HEK293 (cell line): ENCODE data around the gene TLR4.

Experiments
- CTCF ChIA-PET: fragments of 350-600 bp; formaldehyde crosslinking; extraction: SDS; loops from one replicate; lab custom pipeline; 2021; ENCODE audit warnings: antibody characterized with exemption; lab: Yijun Ruan, JAX
- POLR2A ChIA-PET: fragments of 300-600 bp; formaldehyde crosslinking; extraction: SDS; loops from one replicate; lab custom pipeline; 2020; ENCODE audit warnings: antibody characterized with exemption, inconsistent platforms; lab: Yijun Ruan, JAX
- H3K27ac ChIP-seq: fragments of 200-500 bp; sonication (Bioruptor generic); 2 replicates; pipeline ENCODE4 v1.5.1; 2014; ENCODE audit warnings: low read depth, low read length, control low read depth, inconsistent platforms; ENCODE audit errors: extremely low read depth
- H3K36me3 ChIP-seq, 2 experiments: fragments of 200-500 bp in 1 of 2; sonication (Bioruptor generic) in 1 of 2; 1 replicate in 1 of 2; 2 replicates in 1 of 2; pipeline ENCODE4 v1.5.1; 2014 to 2017; ENCODE audit warnings: inconsistent platforms in 2 of 2, low read length in 2 of 2; ENCODE audit not compliant: control insufficient read depth in 2 of 2, insufficient read depth in 1 of 2
- H3K4me1 ChIP-seq: fragments of 200-500 bp; sonication (Bioruptor generic); 2 replicates; pipeline ENCODE4 v1.5.1; 2014; ENCODE audit warnings: mild to moderate bottlenecking, low read length, inconsistent platforms; ENCODE audit not compliant: control insufficient read depth, insufficient read depth
- H3K4me3 ChIP-seq: 2 replicates; pipeline ENCODE4 v1.5.1; 2011; ENCODE audit warnings: low read depth, mild to moderate bottlenecking, control low read depth, low read length, moderate library complexity
- H3K9me3 ChIP-seq: fragments of 200-500 bp; sonication (Bioruptor generic); 2 replicates; pipeline ENCODE4 v1.5.1; 2014; ENCODE audit warnings: low read depth, low read length, inconsistent platforms; ENCODE audit not compliant: control insufficient read depth, insufficient read depth
- BCL11B ChIP-seq: fragments of 450-650 bp; formaldehyde crosslinking; IDR thresholded peaks from 2 replicates; pipeline ENCODE4 v1.5.1; 2016; ENCODE audit warnings: low read depth, missing biosample characterization, missing genetic modification characterization
- HOXD13 ChIP-seq: sonication (generic); formaldehyde crosslinking; IDR thresholded peaks from 2 replicates; pipeline ENCODE4 v1.8.0; 2022; ENCODE audit warnings: missing genetic modification reagents, borderline replicate concordance
- KLF10 ChIP-seq: fragments of 450-650 bp; IDR thresholded peaks from 2 replicates; pipeline ENCODE4 v1.5.1; 2018; ENCODE audit warnings: missing biosample characterization, mild to moderate bottlenecking, missing genetic modification characterization
- KLF16 ChIP-seq: fragments of 450-650 bp; formaldehyde crosslinking; IDR thresholded peaks from 2 replicates; pipeline ENCODE4 v1.5.1; 2017; ENCODE audit warnings: missing biosample characterization, missing genetic modification characterization
- OVOL3 ChIP-seq: fragments of 450-650 bp; formaldehyde crosslinking; IDR thresholded peaks from 2 replicates; pipeline ENCODE4 v1.5.1; 2016; ENCODE audit warnings: missing biosample characterization, missing genetic modification characterization
- REPIN1 ChIP-seq: fragments of 450-650 bp; formaldehyde crosslinking; IDR thresholded peaks from 2 replicates; pipeline ENCODE4 v1.5.1; 2017; ENCODE audit warnings: missing biosample characterization, missing genetic modification characterization, low read depth
- ZFP41 ChIP-seq: fragments of 450-650 bp; formaldehyde crosslinking; IDR thresholded peaks from 2 replicates; pipeline ENCODE4 v1.5.1; 2016; ENCODE audit warnings: missing biosample characterization, missing genetic modification characterization, borderline replicate concordance
- ZNF10 ChIP-seq: fragments of 450-650 bp; formaldehyde crosslinking; IDR thresholded peaks from 2 replicates; pipeline ENCODE4 v1.5.1; 2017; ENCODE audit warnings: missing biosample characterization, missing genetic modification characterization
- ZNF140 ChIP-seq: fragments of 450-650 bp; formaldehyde crosslinking; IDR thresholded peaks from 2 replicates; pipeline ENCODE4 v1.5.1; 2016; ENCODE audit warnings: missing biosample characterization, missing genetic modification characterization
- ZNF169 ChIP-seq: fragments of 450-650 bp; formaldehyde crosslinking; IDR thresholded peaks from 2 replicates; pipeline ENCODE4 v1.5.1; 2016; ENCODE audit warnings: missing biosample characterization, missing genetic modification characterization
- ZNF211 ChIP-seq: fragments of 450-650 bp; formaldehyde crosslinking; IDR thresholded peaks from 2 replicates; pipeline ENCODE4 v1.5.1; 2016; ENCODE audit warnings: low read depth, missing biosample characterization, missing genetic modification characterization
- ZNF221 ChIP-seq: fragments of 450-650 bp; formaldehyde crosslinking; IDR thresholded peaks from 2 replicates; pipeline ENCODE4 v1.5.1; 2017; ENCODE audit warnings: missing biosample characterization, missing genetic modification characterization, borderline replicate concordance
- ZNF239 ChIP-seq: fragments of 450-650 bp; formaldehyde crosslinking; IDR thresholded peaks from 2 replicates; pipeline ENCODE4 v1.5.1; 2016; ENCODE audit warnings: missing biosample characterization, missing genetic modification characterization
- ZNF266 ChIP-seq: fragments of 450-650 bp; formaldehyde crosslinking; IDR thresholded peaks from 2 replicates; pipeline ENCODE4 v1.5.1; 2016; ENCODE audit warnings: missing biosample characterization, missing genetic modification characterization, low read depth
- ZNF274 ChIP-seq, 2 experiments: fragments of 200-500 bp in 1 of 2; fragments of 450-650 bp in 1 of 2; sonication (Bioruptor generic) in 1 of 2; formaldehyde crosslinking in 1 of 2; IDR thresholded peaks; 2 replicates each; pipeline versions ENCODE4 v1.5.1 to v1.6.1; 2014 to 2016; ENCODE audit warnings: borderline replicate concordance in 1 of 2, inconsistent platforms in 1 of 2, low read length in 1 of 2, missing biosample characterization in 1 of 2, missing genetic modification characterization in 1 of 2
- ZNF366 ChIP-seq: fragments of 450-650 bp; formaldehyde crosslinking; conservative IDR thresholded peaks from 2 replicates; pipeline ENCODE4 v1.5.1; 2016; ENCODE audit warnings: missing biosample characterization, missing genetic modification characterization
- ZNF394 ChIP-seq: fragments of 450-650 bp; formaldehyde crosslinking; IDR thresholded peaks from 2 replicates; pipeline ENCODE4 v1.5.1; 2016; ENCODE audit warnings: missing biosample characterization, missing genetic modification characterization, mild to moderate bottlenecking, moderate library complexity, borderline replicate concordance
- ZNF548 ChIP-seq: fragments of 450-650 bp; formaldehyde crosslinking; IDR thresholded peaks from 2 replicates; pipeline ENCODE4 v1.5.1; 2016; ENCODE audit warnings: missing biosample characterization, missing genetic modification characterization
- ZNF558 ChIP-seq: fragments of 450-650 bp; formaldehyde crosslinking; IDR thresholded peaks from 2 replicates; pipeline ENCODE4 v1.5.1; 2016; ENCODE audit warnings: missing biosample characterization, missing genetic modification characterization
- ZNF623 ChIP-seq: fragments of 450-650 bp; formaldehyde crosslinking; IDR thresholded peaks from 2 replicates; pipeline ENCODE4 v1.5.1; 2016; ENCODE audit warnings: missing biosample characterization, missing genetic modification characterization
- ZNF670 ChIP-seq: fragments of 450-650 bp; formaldehyde crosslinking; IDR thresholded peaks from 2 replicates; pipeline ENCODE4 v1.5.1; 2016; ENCODE audit warnings: missing biosample characterization, missing genetic modification characterization, low read depth
- ZNF776 ChIP-seq: fragments of 450-650 bp; formaldehyde crosslinking; IDR thresholded peaks from 2 replicates; pipeline ENCODE4 v1.5.0; 2017; ENCODE audit warnings: missing biosample characterization, missing genetic modification characterization, borderline replicate concordance
- ZSCAN30 ChIP-seq: fragments of 450-650 bp; IDR thresholded peaks from 2 replicates; pipeline ENCODE4 v1.5.1; 2018; ENCODE audit warnings: missing biosample characterization, mild to moderate bottlenecking, missing genetic modification characterization, moderate library complexity
- TF ChIP-seq, protein P1 (sequence below): fragments of 450-650 bp; formaldehyde crosslinking; IDR thresholded peaks from 2 replicates; pipeline ENCODE4 v1.5.0; 2017; ENCODE audit warnings: missing biosample characterization, missing genetic modification characterization, borderline replicate concordance
- TF ChIP-seq, protein P2 (sequence below): sonication (generic); formaldehyde crosslinking; IDR thresholded peaks from 2 replicates; pipeline ENCODE4 v1.8.1; 2022; ENCODE audit warnings: mild to moderate bottlenecking, moderate library complexity, missing genetic modification reagents
- TF ChIP-seq, protein P3 (sequence below): fragments of 450-650 bp; formaldehyde crosslinking; IDR thresholded peaks from 2 replicates; pipeline ENCODE4 v1.5.1; 2017; ENCODE audit warnings: missing biosample characterization, missing genetic modification characterization
- TF ChIP-seq, protein P4 (sequence below): fragments of 450-650 bp; IDR thresholded peaks from 2 replicates; pipeline ENCODE4 v1.5.1; 2018; ENCODE audit warnings: missing biosample characterization, mild to moderate bottlenecking, missing genetic modification characterization

TLR4 gene

DNA sequence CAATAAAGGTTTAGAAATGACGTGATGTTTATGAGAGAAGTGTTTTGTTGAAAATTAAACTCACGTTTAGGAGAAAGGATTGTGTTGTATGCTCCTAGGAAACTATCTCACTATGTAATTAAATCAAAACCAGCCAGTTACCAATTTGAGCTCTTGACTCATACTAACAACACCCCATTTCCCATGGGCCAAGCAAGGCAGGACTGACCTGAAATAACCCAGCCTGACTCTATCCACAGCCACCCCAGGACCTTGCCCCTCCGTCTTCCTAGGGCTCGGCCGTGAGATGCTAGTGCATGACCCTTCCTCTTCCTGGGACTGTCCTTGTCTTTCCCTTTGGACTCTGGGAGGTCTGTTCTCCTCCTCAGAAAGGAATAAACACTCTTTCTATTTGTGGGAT lies 16.4 kb downstream of the TLR4 start (continued):
- TF ChIP-seq, protein P1, sequence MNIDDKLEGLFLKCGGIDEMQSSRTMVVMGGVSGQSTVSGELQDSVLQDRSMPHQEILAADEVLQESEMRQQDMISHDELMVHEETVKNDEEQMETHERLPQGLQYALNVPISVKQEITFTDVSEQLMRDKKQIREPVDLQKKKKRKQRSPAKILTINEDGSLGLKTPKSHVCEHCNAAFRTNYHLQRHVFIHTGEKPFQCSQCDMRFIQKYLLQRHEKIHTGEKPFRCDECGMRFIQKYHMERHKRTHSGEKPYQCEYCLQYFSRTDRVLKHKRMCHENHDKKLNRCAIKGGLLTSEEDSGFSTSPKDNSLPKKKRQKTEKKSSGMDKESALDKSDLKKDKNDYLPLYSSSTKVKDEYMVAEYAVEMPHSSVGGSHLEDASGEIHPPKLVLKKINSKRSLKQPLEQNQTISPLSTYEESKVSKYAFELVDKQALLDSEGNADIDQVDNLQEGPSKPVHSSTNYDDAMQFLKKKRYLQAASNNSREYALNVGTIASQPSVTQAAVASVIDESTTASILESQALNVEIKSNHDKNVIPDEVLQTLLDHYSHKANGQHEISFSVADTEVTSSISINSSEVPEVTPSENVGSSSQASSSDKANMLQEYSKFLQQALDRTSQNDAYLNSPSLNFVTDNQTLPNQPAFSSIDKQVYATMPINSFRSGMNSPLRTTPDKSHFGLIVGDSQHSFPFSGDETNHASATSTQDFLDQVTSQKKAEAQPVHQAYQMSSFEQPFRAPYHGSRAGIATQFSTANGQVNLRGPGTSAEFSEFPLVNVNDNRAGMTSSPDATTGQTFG: no peak
- TF ChIP-seq ZNF211 (tag by site-specific recombination) (no peak), ZNF394 (tag by site-specific recombination) (no peak), KLF10 (tag by site-specific recombination) (no peak), ZNF266 (tag by site-specific recombination) (no peak), ZNF558 (no peak)

DNA sequence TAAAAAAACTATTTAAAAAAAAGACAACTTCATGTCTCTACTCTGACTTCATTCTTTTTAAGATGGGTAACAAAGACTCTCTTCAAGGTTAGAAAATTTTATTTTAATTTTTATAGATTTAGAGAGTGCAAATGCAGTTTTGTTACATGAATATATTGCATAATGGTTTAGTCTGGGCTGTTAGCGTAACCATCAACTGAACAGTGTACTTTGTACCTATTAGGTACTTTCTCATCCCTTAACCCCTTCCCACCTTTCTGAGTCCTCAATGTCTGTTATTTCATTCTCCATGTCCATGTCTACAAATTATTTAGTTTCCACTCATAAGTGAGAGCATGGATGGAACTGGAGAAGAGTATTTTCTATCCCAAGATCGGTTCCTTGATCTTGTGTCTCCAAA lies 16.8 kb downstream of the TLR4 start:
- POLR2A ChIA-PET: no interaction called here
- CTCF ChIA-PET: no interaction called here
- Histone ChIP-seq H3K4me3 (no peak overlapping the region), H3K27ac (no peak overlapping the region), H3K9me3 (no peaks in the 10 kb centered on the region), H3K4me1 (no peaks in the 10 kb centered on the region), H3K36me3 (no peaks in the 10 kb centered on the region)
- no peak for TF ChIP-seq ZNF140 (tag by site-specific recombination)
- no peak for TF ChIP-seq ZNF776 (tag by site-specific recombination)
- TF ChIP-seq ZSCAN30 (tag by site-specific recombination): no peak
- TF ChIP-seq ZNF221 (tag by site-specific recombination): no peak
- no peak for TF ChIP-seq REPIN1 (tag by site-specific recombination)
- TF ChIP-seq, protein P2, sequence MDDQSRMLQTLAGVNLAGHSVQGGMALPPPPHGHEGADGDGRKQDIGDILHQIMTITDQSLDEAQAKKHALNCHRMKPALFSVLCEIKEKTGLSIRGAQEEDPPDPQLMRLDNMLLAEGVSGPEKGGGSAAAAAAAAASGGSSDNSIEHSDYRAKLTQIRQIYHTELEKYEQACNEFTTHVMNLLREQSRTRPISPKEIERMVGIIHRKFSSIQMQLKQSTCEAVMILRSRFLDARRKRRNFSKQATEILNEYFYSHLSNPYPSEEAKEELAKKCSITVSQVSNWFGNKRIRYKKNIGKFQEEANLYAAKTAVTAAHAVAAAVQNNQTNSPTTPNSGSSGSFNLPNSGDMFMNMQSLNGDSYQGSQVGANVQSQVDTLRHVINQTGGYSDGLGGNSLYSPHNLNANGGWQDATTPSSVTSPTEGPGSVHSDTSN (CRISPR knock-in tag): no peak
- no peak for TF ChIP-seq ZNF10 (tag by site-specific recombination)
- TF ChIP-seq ZNF211 (tag by site-specific recombination): no peak

DNA sequence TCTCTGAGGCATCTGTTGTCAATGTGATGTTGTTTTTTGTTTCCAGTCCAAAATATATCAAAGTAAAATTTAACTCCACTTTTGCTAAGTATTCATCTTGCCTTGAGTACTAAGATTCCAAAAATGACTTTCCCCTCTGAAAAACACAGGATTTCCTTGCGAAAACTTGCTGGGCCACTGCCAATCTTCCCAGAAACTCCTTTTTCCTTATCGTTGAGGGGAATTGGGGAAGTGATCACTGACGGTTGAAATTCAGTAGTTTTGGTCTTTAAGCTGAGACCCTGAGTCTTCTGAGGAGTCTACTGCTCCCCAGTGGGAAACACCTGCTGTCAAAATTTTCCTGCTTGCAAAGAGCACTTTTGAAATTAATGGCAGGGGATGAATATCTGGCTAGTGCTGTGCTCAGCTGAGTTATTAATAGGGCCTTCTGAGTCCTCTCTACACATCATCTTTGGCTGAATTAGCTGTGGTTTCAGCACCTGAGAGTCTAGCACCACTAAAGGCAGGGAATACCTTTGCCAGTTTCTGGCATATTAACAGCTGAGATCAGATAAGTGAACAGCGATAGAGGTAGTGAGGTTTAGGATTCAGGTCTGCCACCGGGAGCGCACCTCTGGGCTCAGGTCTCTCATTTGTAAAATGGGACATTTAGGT lies 18.0 kb downstream of the TLR4 start:
- Histone ChIP-seq H3K9me3 (no peaks in the 10 kb centered on the region), H3K27ac (no peak overlapping the region), H3K4me3 (no peak overlapping the region), H3K4me1 (no peaks in the 10 kb centered on the region), H3K36me3 (no peaks in the 10 kb centered on the region)
- POLR2A ChIA-PET: no interaction called here
- CTCF ChIA-PET: no interaction called here
- TF ChIP-seq HOXD13 (CRISPR knock-in tag) (no peak), ZNF670 (tag by site-specific recombination) (no peak), ZNF776 (tag by site-specific recombination) (no peak), ZNF366 (tag by site-specific recombination) (no peak), OVOL3 (tag by site-specific recombination) (no peak), ZFP41 (tag by site-specific recombination) (no peak), ZNF623 (no peak), BCL11B (no peak), ZNF548 (tag by site-specific recombination) (no peak), KLF16 (no peak), ZNF239 (no peak), ZNF274 (IDR thresholded peaks at IDR 0.05; ENCODE audit: low read length) (no peak), ZNF274 (tag by site-specific recombination; IDR thresholded peaks at IDR 0.05; ENCODE audit: borderline replicate concordance) (no peak), ZNF169 (tag by site-specific recombination) (no peak)
- TF ChIP-seq, protein P3, sequence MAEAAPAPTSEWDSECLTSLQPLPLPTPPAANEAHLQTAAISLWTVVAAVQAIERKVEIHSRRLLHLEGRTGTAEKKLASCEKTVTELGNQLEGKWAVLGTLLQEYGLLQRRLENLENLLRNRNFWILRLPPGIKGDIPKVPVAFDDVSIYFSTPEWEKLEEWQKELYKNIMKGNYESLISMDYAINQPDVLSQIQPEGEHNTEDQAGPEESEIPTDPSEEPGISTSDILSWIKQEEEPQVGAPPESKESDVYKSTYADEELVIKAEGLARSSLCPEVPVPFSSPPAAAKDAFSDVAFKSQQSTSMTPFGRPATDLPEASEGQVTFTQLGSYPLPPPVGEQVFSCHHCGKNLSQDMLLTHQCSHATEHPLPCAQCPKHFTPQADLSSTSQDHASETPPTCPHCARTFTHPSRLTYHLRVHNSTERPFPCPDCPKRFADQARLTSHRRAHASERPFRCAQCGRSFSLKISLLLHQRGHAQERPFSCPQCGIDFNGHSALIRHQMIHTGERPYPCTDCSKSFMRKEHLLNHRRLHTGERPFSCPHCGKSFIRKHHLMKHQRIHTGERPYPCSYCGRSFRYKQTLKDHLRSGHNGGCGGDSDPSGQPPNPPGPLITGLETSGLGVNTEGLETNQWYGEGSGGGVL: no peak
- TF ChIP-seq, protein P4, sequence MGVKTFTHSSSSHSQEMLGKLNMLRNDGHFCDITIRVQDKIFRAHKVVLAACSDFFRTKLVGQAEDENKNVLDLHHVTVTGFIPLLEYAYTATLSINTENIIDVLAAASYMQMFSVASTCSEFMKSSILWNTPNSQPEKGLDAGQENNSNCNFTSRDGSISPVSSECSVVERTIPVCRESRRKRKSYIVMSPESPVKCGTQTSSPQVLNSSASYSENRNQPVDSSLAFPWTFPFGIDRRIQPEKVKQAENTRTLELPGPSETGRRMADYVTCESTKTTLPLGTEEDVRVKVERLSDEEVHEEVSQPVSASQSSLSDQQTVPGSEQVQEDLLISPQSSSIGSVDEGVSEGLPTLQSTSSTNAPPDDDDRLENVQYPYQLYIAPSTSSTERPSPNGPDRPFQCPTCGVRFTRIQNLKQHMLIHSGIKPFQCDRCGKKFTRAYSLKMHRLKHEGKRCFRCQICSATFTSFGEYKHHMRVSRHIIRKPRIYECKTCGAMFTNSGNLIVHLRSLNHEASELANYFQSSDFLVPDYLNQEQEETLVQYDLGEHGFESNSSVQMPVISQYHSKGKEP (tag by site-specific recombination): no peak
